ENCODE measurements around the gene COG6.

DNA sequence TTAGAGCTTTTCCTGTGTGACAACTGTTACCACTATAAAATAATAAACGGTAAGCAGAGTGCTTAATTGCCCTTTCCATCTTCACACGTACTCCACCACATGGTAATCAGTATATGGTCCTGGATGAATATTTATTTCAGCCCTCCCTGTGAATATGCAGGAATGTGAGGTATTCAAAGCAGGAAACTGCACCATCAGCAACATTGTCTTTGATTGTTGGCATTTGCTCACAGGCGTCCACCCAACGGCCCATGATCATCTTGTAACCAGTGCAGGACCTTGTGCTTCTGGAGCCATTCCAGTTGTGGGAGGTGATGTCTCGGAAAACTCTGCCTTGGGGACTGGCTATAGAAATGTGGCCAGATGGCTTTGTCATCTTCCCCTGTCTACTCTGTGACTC lies 132.6 kb downstream of the COG6 start:
- TF ChIP-seq POLR2AphosphoS5 (IDR thresholded peaks at IDR 0.05) (no peak), POLR2A (IDR thresholded peaks at IDR 0.05) (no peak)
- TF ChIP-seq, protein P1, sequence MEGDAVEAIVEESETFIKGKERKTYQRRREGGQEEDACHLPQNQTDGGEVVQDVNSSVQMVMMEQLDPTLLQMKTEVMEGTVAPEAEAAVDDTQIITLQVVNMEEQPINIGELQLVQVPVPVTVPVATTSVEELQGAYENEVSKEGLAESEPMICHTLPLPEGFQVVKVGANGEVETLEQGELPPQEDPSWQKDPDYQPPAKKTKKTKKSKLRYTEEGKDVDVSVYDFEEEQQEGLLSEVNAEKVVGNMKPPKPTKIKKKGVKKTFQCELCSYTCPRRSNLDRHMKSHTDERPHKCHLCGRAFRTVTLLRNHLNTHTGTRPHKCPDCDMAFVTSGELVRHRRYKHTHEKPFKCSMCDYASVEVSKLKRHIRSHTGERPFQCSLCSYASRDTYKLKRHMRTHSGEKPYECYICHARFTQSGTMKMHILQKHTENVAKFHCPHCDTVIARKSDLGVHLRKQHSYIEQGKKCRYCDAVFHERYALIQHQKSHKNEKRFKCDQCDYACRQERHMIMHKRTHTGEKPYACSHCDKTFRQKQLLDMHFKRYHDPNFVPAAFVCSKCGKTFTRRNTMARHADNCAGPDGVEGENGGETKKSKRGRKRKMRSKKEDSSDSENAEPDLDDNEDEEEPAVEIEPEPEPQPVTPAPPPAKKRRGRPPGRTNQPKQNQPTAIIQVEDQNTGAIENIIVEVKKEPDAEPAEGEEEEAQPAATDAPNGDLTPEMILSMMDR (IDR thresholded peaks at IDR 0.05), result no peak

Data from breast epithelium (tissue), 3 donors.